Stimulated activated CD4-positive, alpha-beta T cell treated with anti-CD3 and anti-CD28 coated beads, Interleukin-15, amount 100 ng/mL, for 24 hours (primary cell): ENCODE results near the gene FITM1.

ENCODE experiments used
- DNase-seq: peaks from one replicate; pipeline ENCODE4 v3.0.0-alpha.2; 2020

FITM1 gene

GRCh38 chr14:24130380-24130716 is at the start of gene FITM1:
Gene FITM1, plus strand, starts transcription at chr14:24130659. Its CDS starts 905 bp downstream, at chr14:24131564.
- no peak for DNase-seq

GRCh38 chr14:24080888-24081738 is 49.3 kb upstream of the FITM1 start:
- peak; percentile 86 for DNase-seq

GRCh38 chr14:24081739-24082211 is 48.7 kb upstream of the FITM1 start:
- DNase-seq = no peak

- DNase-seq = no peak
Measured at GRCh38 chr14:24082411-24083080, 47.9 kb upstream of the FITM1 start.

- DNase-seq = no peak
Measured at GRCh38 chr14:24083462-24083861, 47.0 kb upstream of the FITM1 start.

- DNase-seq = no peak
Measured at GRCh38 chr14:24084440-24084839, 46.0 kb upstream of the FITM1 start.

- DNase-seq = no peak
Measured at GRCh38 chr14:24085215-24085614, 45.2 kb upstream of the FITM1 start.

GRCh38 chr14:24086193-24086955 is 44.1 kb upstream of the FITM1 start:
- DNase-seq = no peak

- DNase-seq = no peak
Measured at GRCh38 chr14:24087004-24087403, 43.5 kb upstream of the FITM1 start.

GRCh38 chr14:24088095-24088494 is 42.4 kb upstream of the FITM1 start:
- no peak for DNase-seq

- DNase-seq = no peak
Measured at GRCh38 chr14:24089890-24090289, 40.6 kb upstream of the FITM1 start.

- no peak for DNase-seq
Measured at GRCh38 chr14:24092110-24092504, 38.4 kb upstream of the FITM1 start.

GRCh38 chr14:24092505-24093206 is 37.8 kb upstream of the FITM1 start:
- no peak for DNase-seq

- DNase-seq = no peak
Measured at GRCh38 chr14:24093207-24093900, 37.1 kb upstream of the FITM1 start.

GRCh38 chr14:24093901-24094840 is 36.3 kb upstream of the FITM1 start, which contains the start of gene PCK2:
Gene PCK2, plus strand, starts transcription at chr14:24094311. Its CDS starts 95 bp downstream, at chr14:24094406.
- peak; percentile 96 for DNase-seq

- DNase-seq = peak; percentile 14
Measured at GRCh38 chr14:24094841-24095270, 35.6 kb upstream of the FITM1 start.

GRCh38 chr14:24095271-24096068 is 35.0 kb upstream of the FITM1 start:
- peak; percentile 81 for DNase-seq

- no peak for DNase-seq
Measured at GRCh38 chr14:24096545-24097181, 33.8 kb upstream of the FITM1 start.

GRCh38 chr14:24098229-24098926 is 32.1 kb upstream of the FITM1 start:
- DNase-seq = no peak
